Measurements from ENCODE around the gene PPFIBP1. TPM values are rescaled to one million over a fixed set of nuclear protein-coding genes. Genes with fewer than 3 reads are reported as not detected.

Gene PPFIBP1
- total and polyA plus RNA-seq, 2 of the 4 experiments (the other 2 are of a cell fraction): 30.4 to 72.2 TPM

- Histone ChIP-seq H3K9me1 (ENCODE audit: insufficient read depth, low read length) (peaks cover 4% of the 10 kb centered on the region; the same call in 1 of the 2 replicates), H3K27me3 (ENCODE audit: control insufficient read depth, insufficient read depth, low read length) (no peaks in the 10 kb centered on the region), H3K4me3 (ENCODE audit: insufficient read depth, low read depth, low read length) (no peak overlapping the region), H3K18ac (ENCODE audit: low read depth, low read length) (no peak overlapping the region), H2BK15ac (ENCODE audit: low read depth, low read length) (no peak overlapping the region), H3K56ac (ENCODE audit: extremely low read depth, insufficient read depth, low read length) (no peak overlapping the region), H3K4me2 (ENCODE audit: low read depth, low read length) (no peak overlapping the region), H3K79me1 (ENCODE audit: low read depth in 1 of 2, low read length in 2 of 2) (peaks cover 10 to 50% of the 10 kb centered on the region in 2 experiments; a peak in 3 of 4 replicates), H3K14ac (replicated peaks; ENCODE audit: low read depth, low read length) (no peak overlapping the region), H2BK20ac (ENCODE audit: low read depth, low read length) (no peak overlapping the region), H2AFZ (replicated peaks; ENCODE audit: low read length, poor library complexity) (no peak overlapping the region), H2BK120ac (ENCODE audit: low read depth, low read length) (no peak overlapping the region), H2AK9ac (replicated peaks; ENCODE audit: low read depth, low read length, poor library complexity) (no peak overlapping the region), H3K36me3 (ENCODE audit: control insufficient read depth, insufficient read depth, low read length) (no peaks in the 10 kb centered on the region), H4K20me1 (ENCODE audit: insufficient read depth, low read length) (no peaks in the 10 kb centered on the region), H3K27ac (ENCODE audit: insufficient read depth, low read length) (no peak overlapping the region), H4K8ac (ENCODE audit: low read depth in 2 of 2, low read length in 2 of 2) (no peak overlapping the region), H2BK5ac (ENCODE audit: low read depth, low read length, poor library complexity, severe bottlenecking) (no peak overlapping the region), H4K91ac (ENCODE audit: insufficient read depth, low read depth, low read length) (no peak overlapping the region), H3K23ac (ENCODE audit: low read depth, low read length) (no peak overlapping the region), H4K5ac (ENCODE audit: low read depth, low read length) (no peak overlapping the region), H3K9me3 (ENCODE audit: control insufficient read depth, insufficient read depth, low read length) (no peaks in the 10 kb centered on the region), H3K4ac (ENCODE audit: low read depth, low read length) (no peak overlapping the region), H3K4me1 (ENCODE audit: control insufficient read depth, insufficient read depth, low read length) (peaks cover 4% of the 10 kb centered on the region), H2AK5ac (ENCODE audit: low read depth, low read length) (no peak overlapping the region), H3K9ac (ENCODE audit: low read depth, low read length) (no peak overlapping the region)
- TF ChIP-seq ELK1 (IDR thresholded peaks at IDR 0.05; ENCODE audit: borderline replicate concordance, low read depth, low read length) (no peak), POLR2A (IDR thresholded peaks at IDR 0.05; ENCODE audit: low read depth, low read length) (no peak), CEBPB (IDR thresholded peaks at IDR 0.05; ENCODE audit: low read depth, low read length) (no peak), CHD1 (IDR thresholded peaks at IDR 0.05; ENCODE audit: low read depth, low read length) (no peak), MAFK (IDR thresholded peaks at IDR 0.05; ENCODE audit: low read depth, low read length) (0 out of 2 replicates have a peak, but pooled peaks have one; percentile 9), BHLHE40 (IDR thresholded peaks at IDR 0.05; ENCODE audit: low read depth, low read length) (no peak), RCOR1 (IDR thresholded peaks at IDR 0.05; ENCODE audit: insufficient replicate concordance, low read length) (no peak), FOS (IDR thresholded peaks at IDR 0.05; ENCODE audit: low read depth, low read length) (no peak)
- intact Hi-C loops (cut with micrococcal nuclease): no loop called here
- CTCF ChIA-PET: no interaction called here
- DNase-seq (no peak), ATAC-seq (ENCODE audit: low read depth) (no peak)
- in situ Hi-C loops (cut with MboI; ENCODE audit: low sequenced_read_pairs): no loop called here
- BruUV-seq (replicated peaks): no TSS peak
- POLR2A ChIA-PET (ENCODE audit: unreplicated experiment): no interaction called here
- dilution Hi-C loops (cut with HindIII; ENCODE audit: low sequenced_read_pairs, unreplicated experiment): no loop called here
- no CpG with 5 or more reads among the region's 5 CpGs for WGBS, 2 experiments (ENCODE audit: extremely low coverage in 2 of 2, insufficient read length in 1 of 2)
These were observed 107.4 kb downstream of the PPFIBP1 start for GRCh38 chr12:27631365-27631764.

Measured in IMR-90 (cell line).